WTC11 (cell line): ENCODE measurements around the gene NECAB3. TPM values are rescaled to one million over a fixed set of nuclear protein-coding genes. Genes with fewer than 3 reads are reported as not detected.

Experiments used
- ATAC-seq: fragments of 200-7000 bp; cut with Tn5 transposase; 2 replicates; pipeline ENCODE4 v1.10.0; 2021; ENCODE audit warnings: mild to moderate bottlenecking, moderate library complexity
- CTCF ChIA-PET: fragments of 300-600 bp; sonication (Branson Sonifier 250); formaldehyde crosslinking; loops from one replicate; lab custom pipeline; 2021; ENCODE audit warnings: antibody characterized with exemption; lab: Charles Lee
- POLR2A ChIA-PET: fragments of 350-600 bp; sonication (Branson Sonifier 250); formaldehyde crosslinking; loops from one replicate; lab custom pipeline; 2021; ENCODE audit warnings: antibody characterized with exemption; lab: Charles Lee
- DNase-seq: peaks from one replicate; pipeline ENCODE4 v3.0.0; 2021; ENCODE audit warnings: low spot score
- H3K27ac Mint-ChIP-seq: 2 replicates; pipeline ENCODE4 v1.8.0; 2021; ENCODE audit warnings: mixed read lengths
- H3K27me3 Mint-ChIP-seq: 2 replicates; pipeline ENCODE4 v1.8.0; 2021; ENCODE audit warnings: low read depth, mild to moderate bottlenecking, moderate library complexity, mixed read lengths
- H3K36me3 Mint-ChIP-seq: 2 replicates; pipeline ENCODE4 v1.8.0; 2021; ENCODE audit warnings: mixed read lengths
- H3K4me1 Mint-ChIP-seq: 2 replicates; pipeline ENCODE4 v1.8.0; 2022; ENCODE audit warnings: mixed read lengths
- H3K4me3 Mint-ChIP-seq: 2 replicates; pipeline ENCODE4 v1.8.0; 2021; ENCODE audit warnings: mild to moderate bottlenecking, moderate library complexity, mixed read lengths
- H3K9me3 Mint-ChIP-seq: 2 replicates; pipeline ENCODE4 v1.8.0; 2021; ENCODE audit warnings: mixed read lengths
- ATF1 ChIP-seq: sonication (generic); formaldehyde crosslinking; IDR thresholded peaks from 2 replicates; pipeline ENCODE4 v1.8.1; 2023; ENCODE audit warnings: mild to moderate bottlenecking, moderate library complexity, missing genetic modification reagents
- ATF2 ChIP-seq: sonication (generic); formaldehyde crosslinking; IDR thresholded peaks from 2 replicates; pipeline ENCODE4 v1.8.1; 2022; ENCODE audit warnings: low read depth, missing genetic modification reagents, borderline replicate concordance
- ATF6 ChIP-seq: sonication (generic); formaldehyde crosslinking; IDR thresholded peaks from 2 replicates; pipeline ENCODE4 v1.8.1; 2023; ENCODE audit warnings: mild to moderate bottlenecking, missing genetic modification reagents
- CREB1 ChIP-seq: sonication (generic); formaldehyde crosslinking; IDR thresholded peaks from 2 replicates; pipeline ENCODE4 v1.8.0; 2023; ENCODE audit warnings: mild to moderate bottlenecking, missing genetic modification reagents
- E2F4 ChIP-seq: sonication (generic); formaldehyde crosslinking; IDR thresholded peaks from 2 replicates; pipeline ENCODE4 v1.8.1; 2022; ENCODE audit warnings: low read depth, mild to moderate bottlenecking, moderate library complexity, missing genetic modification reagents, borderline replicate concordance
- FOXP1 ChIP-seq: sonication (generic); formaldehyde crosslinking; IDR thresholded peaks from 2 replicates; pipeline ENCODE4 v1.8.0; 2022; ENCODE audit warnings: missing genetic modification reagents, mild to moderate bottlenecking, moderate library complexity, borderline replicate concordance
- MAX ChIP-seq: sonication (generic); formaldehyde crosslinking; IDR thresholded peaks from 2 replicates; pipeline ENCODE4 v1.8.0; 2022; ENCODE audit warnings: mild to moderate bottlenecking, missing genetic modification reagents
- NFE2L1 ChIP-seq: sonication (generic); formaldehyde crosslinking; IDR thresholded peaks from 2 replicates; pipeline ENCODE4 v1.8.1; 2023; ENCODE audit warnings: missing genetic modification reagents
- PRDM15 ChIP-seq: sonication (generic); formaldehyde crosslinking; IDR thresholded peaks from 2 replicates; pipeline ENCODE4 v1.8.0; 2022; ENCODE audit warnings: missing genetic modification reagents
- SMAD3 ChIP-seq: sonication (generic); formaldehyde crosslinking; IDR thresholded peaks from 2 replicates; pipeline ENCODE4 v1.8.0; 2022; ENCODE audit warnings: missing genetic modification reagents, mild to moderate bottlenecking, borderline replicate concordance
- ZNF121 ChIP-seq: sonication (generic); formaldehyde crosslinking; IDR thresholded peaks from 2 replicates; pipeline ENCODE4 v1.8.0; 2023; ENCODE audit warnings: missing genetic modification reagents
- ZNF219 ChIP-seq: sonication (generic); formaldehyde crosslinking; IDR thresholded peaks from 2 replicates; pipeline ENCODE4 v1.8.0; 2023; ENCODE audit warnings: missing genetic modification reagents, mild to moderate bottlenecking, borderline replicate concordance
- ZNF281 ChIP-seq: sonication (generic); formaldehyde crosslinking; IDR thresholded peaks from 2 replicates; pipeline ENCODE4 v1.8.0; 2023; ENCODE audit warnings: mild to moderate bottlenecking, missing genetic modification reagents
- ZNF317 ChIP-seq: sonication (generic); formaldehyde crosslinking; IDR thresholded peaks from 2 replicates; pipeline ENCODE4 v1.8.1; 2023; ENCODE audit warnings: low read depth, mild to moderate bottlenecking, moderate library complexity, missing genetic modification reagents, borderline replicate concordance
- ZNF532 ChIP-seq: fragments of 250-450 bp; sonication (Bioruptor Pico); IDR thresholded peaks from 2 replicates; pipeline ENCODE4 v1.9.0; 2021; ENCODE audit warnings: mild to moderate bottlenecking, borderline replicate concordance
- ZNF671 ChIP-seq: fragments of 250-450 bp; sonication (Bioruptor Pico); IDR thresholded peaks from 2 replicates; pipeline ENCODE4 v1.8.0; 2021; ENCODE audit warnings: mild to moderate bottlenecking
- total RNA-seq: library from RNA; stranded (reverse); gene quantifications from 3 replicates; pipeline ENCODE4 v1.2.3, GENCODE V29; 2021

NECAB3 gene
- total RNA-seq, 1 experiment from 2014 or later, result 38.0 TPM

GRCh38 chr20:33681728-33682353, 7.6 kb upstream of the NECAB3 start:
- ATAC-seq (no peak), DNase-seq (no peak)
- Mint-ChIP-seq H3K27ac (peak overlapping the region; percentile 71; the same call in 1 of the 2 replicates), H3K36me3 (peaks cover 24% of the 10 kb centered on the region), H3K4me1 (peaks cover 19% of the 10 kb centered on the region), H3K4me3 (no peak overlapping the region), H3K9me3 (no peaks in the 10 kb centered on the region), H3K27me3 (no peaks in the 10 kb centered on the region)
- ChIA-PET POLR2A (interaction anchor here (1.3 kb wide), 1 partner anchor 39 kb away, joined by 3 read pairs; the partner anchor contains the start of gene PXMP4), CTCF (interaction anchor here (0.6 to 4.8 kb wide), 4 partner anchors 14 to 46 kb away, joined by 3 to 24 read pairs (median 4); partner anchors contain the start of gene ACTL10)
- TF ChIP-seq ZNF671 (CRISPR knock-in tag) (no peak), ZNF532 (CRISPR knock-in tag) (no peak), PRDM15 (CRISPR knock-in tag) (no peak), ATF2 (CRISPR knock-in tag) (no peak), ZNF317 (CRISPR knock-in tag) (no peak), E2F4 (CRISPR knock-in tag) (no peak), ZNF121 (CRISPR knock-in tag) (no peak), NFE2L1 (CRISPR knock-in tag) (no peak), FOXP1 (no peak), ZNF219 (no peak), SMAD3 (CRISPR knock-in tag) (no peak), ZNF281 (CRISPR knock-in tag) (no peak), CREB1 (CRISPR knock-in tag) (no peak), ATF6 (CRISPR knock-in tag) (no peak), ATF1 (CRISPR knock-in tag) (no peak), MAX (no peak)
